Upper lobe of left lung (tissue), 4 donors: ENCODE data around the gene KCNJ15.
A peak's percentile ranks its signal among the peaks of the same experiment; 100 is the strongest.

Experiments used
- CTCF ChIP-seq, 6 experiments: fragments of 450-650 bp in 4 of 6; fragments of 200-600 bp in 2 of 6; sonication (generic) in 2 of 6; IDR thresholded peaks; one replicate each; pipeline ENCODE4 v1.5.1; 2016 to 2019; ENCODE audit warnings: antibody characterized with exemption in 6 of 6
- EP300 ChIP-seq, 4 donors: sonication (generic); formaldehyde crosslinking; IDR thresholded peaks; one replicate each; pipeline ENCODE4 v1.5.1; 2017; ENCODE audit warnings: antibody characterized with exemption in 4 of 4, control low read depth in 2 of 4
- POLR2A ChIP-seq, 4 donors: fragments of 450-650 bp; IDR thresholded peaks; one replicate each; pipeline ENCODE4 v1.5.1; 2016 to 2017; ENCODE audit warnings: antibody characterized with exemption in 4 of 4, mild to moderate bottlenecking in 2 of 4
- POLR2AphosphoS5 ChIP-seq, 2 donors: sonication (generic); formaldehyde crosslinking; IDR thresholded peaks; one replicate each; pipeline ENCODE4 v1.5.1; 2017; ENCODE audit warnings: antibody characterized with exemption in 2 of 2

DNA sequence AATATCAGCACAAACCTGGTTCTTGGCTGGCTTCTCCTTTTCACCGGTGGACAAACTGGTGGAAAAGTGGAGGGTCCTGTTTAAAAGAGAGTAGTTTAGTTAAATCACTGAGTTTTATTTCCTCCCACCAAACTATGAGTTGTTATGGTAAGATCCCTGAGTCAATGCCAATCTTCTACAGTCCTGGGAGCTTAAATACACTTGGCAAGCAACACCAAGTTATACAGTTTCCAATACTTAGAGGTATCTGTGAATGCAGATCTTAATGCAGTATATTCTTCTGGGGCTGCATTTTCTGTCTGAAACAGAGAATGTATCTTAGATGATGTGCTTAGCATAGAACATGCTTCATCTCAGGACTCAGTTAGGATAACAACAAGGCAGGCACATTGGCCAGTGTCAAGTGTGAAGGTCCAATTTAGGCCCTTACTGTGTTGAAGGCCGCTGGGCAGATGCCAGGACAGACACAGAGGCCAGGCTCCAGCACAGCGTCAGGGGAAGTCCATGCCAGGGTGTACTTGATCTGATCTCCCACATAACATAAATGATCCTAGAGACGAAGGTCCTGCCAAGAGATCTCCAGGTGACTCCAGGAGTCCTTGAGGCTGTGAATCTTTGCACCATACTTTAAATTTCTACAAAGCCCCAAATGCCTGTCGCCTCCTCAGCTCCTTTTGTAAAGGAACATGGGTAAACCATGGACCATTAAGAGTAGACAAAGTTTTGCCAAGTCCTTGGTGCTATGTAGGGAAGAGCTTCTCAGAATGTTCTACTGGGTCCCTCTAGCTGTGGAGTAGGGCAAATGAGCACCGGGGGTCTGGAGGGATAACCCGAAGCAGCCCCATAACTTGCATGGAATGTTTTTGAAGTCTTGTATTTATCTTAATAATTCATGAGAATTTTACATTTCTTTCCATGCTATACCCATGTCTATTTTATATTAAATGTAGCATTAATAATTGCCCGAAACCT, 76.8 kb downstream of the KCNJ15 start:
- TF ChIP-seq CTCF (IDR thresholded peaks at IDR 0.05), result peak in 1 of 6 experiments; percentile 9
- no peak for TF ChIP-seq POLR2AphosphoS5 (IDR thresholded peaks at IDR 0.05)
- TF ChIP-seq POLR2A (IDR thresholded peaks at IDR 0.05), result no peak
- TF ChIP-seq EP300 (IDR thresholded peaks at IDR 0.05), result no peak
